Calu3 (cell line): ENCODE measurements around the gene NPR3. TPM values are rescaled to one million over a fixed set of nuclear protein-coding genes. Genes with fewer than 3 reads are reported as not detected.

ENCODE experiments used
- BruUV-seq: library from RNA; stranded (reverse); fragments of 400-500 nt; replicated peaks from 2 replicates; lab custom pipeline; 2021; lab: Mats Ljungman, UMichigan
- CTCF ChIA-PET: fragments of 300-600 bp; sonication (Branson Sonifier 250); formaldehyde crosslinking; loops from one replicate; lab custom pipeline; 2022; ENCODE audit warnings: antibody characterized with exemption; lab: Charles Lee
- DNase-seq: peaks from one replicate; pipeline ENCODE4 v3.0.0; 2022
- H3K27ac Mint-ChIP-seq: one replicate; pipeline ENCODE4 v1.8.0; 2022; ENCODE audit warnings: mixed read lengths; ENCODE audit not compliant: unreplicated experiment
- H3K27me3 Mint-ChIP-seq: one replicate; pipeline ENCODE4 v1.8.0; 2022; ENCODE audit warnings: mixed read lengths; ENCODE audit not compliant: unreplicated experiment
- H3K36me3 Mint-ChIP-seq: one replicate; pipeline ENCODE4 v1.8.0; 2022; ENCODE audit warnings: mild to moderate bottlenecking, moderate library complexity, mixed read lengths; ENCODE audit not compliant: insufficient read depth, unreplicated experiment
- H3K4me1 Mint-ChIP-seq: one replicate; pipeline ENCODE4 v1.8.0; 2022; ENCODE audit warnings: mild to moderate bottlenecking, low read depth, mixed read lengths; ENCODE audit not compliant: unreplicated experiment
- H3K4me3 Mint-ChIP-seq: one replicate; pipeline ENCODE4 v1.8.0; 2022; ENCODE audit warnings: mild to moderate bottlenecking, low read depth, moderate library complexity, mixed read lengths; ENCODE audit not compliant: unreplicated experiment
- H3K9me3 Mint-ChIP-seq: one replicate; pipeline ENCODE4 v1.8.0; 2022; ENCODE audit warnings: low read depth, mixed read lengths; ENCODE audit not compliant: unreplicated experiment
- intact Hi-C: fragments of 100-400 bp; cut with micrococcal nuclease; formaldehyde crosslinking; loops from one replicate; pipeline ENCODE4 v1.10.0; 2022; ENCODE audit not compliant: unreplicated experiment
- total RNA-seq: library from RNA; stranded (reverse); gene quantifications from 2 replicates; pipeline ENCODE4 v1.2.3, GENCODE V29; 2022
- TF ChIP-seq, protein P1 (sequence below): fragments of 200-600 bp; IDR thresholded peaks from one replicate; pipeline ENCODE4 v1.8.0; 2022; ENCODE audit warnings: antibody characterized with exemption; ENCODE audit not compliant: unreplicated experiment

The NPR3 gene
- total RNA-seq, 1 experiment from 2014 or later = 0.19 TPM

DNA sequence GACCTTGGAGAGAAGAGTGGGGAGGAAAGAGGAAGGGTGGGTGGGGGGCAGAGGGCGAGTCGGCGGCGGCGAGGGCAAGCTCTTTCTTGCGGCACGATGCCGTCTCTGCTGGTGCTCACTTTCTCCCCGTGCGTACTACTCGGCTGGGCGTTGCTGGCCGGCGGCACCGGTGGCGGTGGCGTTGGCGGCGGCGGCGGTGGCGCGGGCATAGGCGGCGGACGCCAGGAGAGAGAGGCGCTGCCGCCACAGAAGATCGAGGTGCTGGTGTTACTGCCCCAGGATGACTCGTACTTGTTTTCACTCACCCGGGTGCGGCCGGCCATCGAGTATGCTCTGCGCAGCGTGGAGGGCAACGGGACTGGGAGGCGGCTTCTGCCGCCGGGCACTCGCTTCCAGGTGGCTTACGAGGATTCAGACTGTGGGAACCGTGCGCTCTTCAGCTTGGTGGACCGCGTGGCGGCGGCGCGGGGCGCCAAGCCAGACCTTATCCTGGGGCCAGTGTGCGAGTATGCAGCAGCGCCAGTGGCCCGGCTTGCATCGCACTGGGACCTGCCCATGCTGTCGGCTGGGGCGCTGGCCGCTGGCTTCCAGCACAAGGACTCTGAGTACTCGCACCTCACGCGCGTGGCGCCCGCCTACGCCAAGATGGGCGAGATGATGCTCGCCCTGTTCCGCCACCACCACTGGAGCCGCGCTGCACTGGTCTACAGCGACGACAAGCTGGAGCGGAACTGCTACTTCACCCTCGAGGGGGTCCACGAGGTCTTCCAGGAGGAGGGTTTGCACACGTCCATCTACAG lies 760 bp downstream of the NPR3 start:
- BruUV-seq = no TSS peak
- no peak for DNase-seq
- H3K27ac Mint-ChIP-seq = no peak overlapping the region
- H3K4me1 Mint-ChIP-seq = peaks cover 8% of the 10 kb centered on the region
- intact Hi-C loops = no loop called here
- H3K4me3 Mint-ChIP-seq = no peak overlapping the region
- TF ChIP-seq, protein P1, sequence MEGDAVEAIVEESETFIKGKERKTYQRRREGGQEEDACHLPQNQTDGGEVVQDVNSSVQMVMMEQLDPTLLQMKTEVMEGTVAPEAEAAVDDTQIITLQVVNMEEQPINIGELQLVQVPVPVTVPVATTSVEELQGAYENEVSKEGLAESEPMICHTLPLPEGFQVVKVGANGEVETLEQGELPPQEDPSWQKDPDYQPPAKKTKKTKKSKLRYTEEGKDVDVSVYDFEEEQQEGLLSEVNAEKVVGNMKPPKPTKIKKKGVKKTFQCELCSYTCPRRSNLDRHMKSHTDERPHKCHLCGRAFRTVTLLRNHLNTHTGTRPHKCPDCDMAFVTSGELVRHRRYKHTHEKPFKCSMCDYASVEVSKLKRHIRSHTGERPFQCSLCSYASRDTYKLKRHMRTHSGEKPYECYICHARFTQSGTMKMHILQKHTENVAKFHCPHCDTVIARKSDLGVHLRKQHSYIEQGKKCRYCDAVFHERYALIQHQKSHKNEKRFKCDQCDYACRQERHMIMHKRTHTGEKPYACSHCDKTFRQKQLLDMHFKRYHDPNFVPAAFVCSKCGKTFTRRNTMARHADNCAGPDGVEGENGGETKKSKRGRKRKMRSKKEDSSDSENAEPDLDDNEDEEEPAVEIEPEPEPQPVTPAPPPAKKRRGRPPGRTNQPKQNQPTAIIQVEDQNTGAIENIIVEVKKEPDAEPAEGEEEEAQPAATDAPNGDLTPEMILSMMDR = no peak
- CTCF ChIA-PET = no interaction called here
- H3K27me3 Mint-ChIP-seq = no peaks in the 10 kb centered on the region
- peaks cover 3% of the 10 kb centered on the region for H3K9me3 Mint-ChIP-seq
- peaks cover 14% of the 10 kb centered on the region for H3K36me3 Mint-ChIP-seq

DNA sequence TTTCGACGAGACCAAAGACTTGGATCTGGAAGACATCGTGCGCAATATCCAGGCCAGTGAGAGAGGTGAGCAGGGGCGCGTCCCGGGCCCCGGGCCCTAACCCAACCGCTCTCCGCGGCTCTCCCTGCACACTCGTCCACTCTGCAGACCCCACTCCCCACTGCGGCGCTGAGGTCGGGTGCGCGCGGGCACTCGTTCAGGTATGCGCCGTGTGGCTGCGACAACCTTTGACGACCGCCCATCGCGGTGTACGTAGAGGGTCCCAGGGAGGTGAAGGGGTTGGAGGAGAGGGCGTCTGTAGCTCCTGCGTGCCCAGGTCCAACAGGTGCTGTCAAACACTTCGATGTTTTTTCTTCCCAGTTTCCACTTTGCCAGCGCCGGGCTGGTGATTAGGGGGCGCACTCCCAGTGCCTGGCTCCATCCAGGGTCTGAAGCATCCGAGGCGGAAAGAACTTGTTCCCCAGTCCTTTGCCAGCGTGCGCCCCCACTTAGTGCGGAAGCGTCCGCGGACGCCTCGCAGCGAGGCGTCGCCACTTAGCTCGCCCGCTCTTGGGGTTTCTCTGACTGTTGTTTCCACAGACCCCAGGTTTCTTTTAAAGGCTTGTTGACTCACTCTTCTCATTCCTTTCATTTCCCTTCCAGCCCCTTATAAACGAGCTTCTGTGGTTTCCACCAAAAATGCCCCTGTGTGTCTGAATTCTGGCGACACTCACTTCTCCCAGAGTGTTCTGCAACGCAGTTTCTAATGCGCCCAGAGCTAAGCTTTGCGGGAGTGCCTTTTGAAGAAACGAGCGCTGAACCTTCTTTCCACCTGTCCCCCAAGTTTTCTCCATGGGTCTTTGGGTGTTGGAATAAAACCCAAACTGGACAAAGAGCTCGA lies 1.6 kb downstream of the NPR3 start:
- TF ChIP-seq, protein P1 = no peak
- Mint-ChIP-seq H3K4me1 (peaks cover 8% of the 10 kb centered on the region), H3K4me3 (no peak overlapping the region), H3K27me3 (no peaks in the 10 kb centered on the region), H3K27ac (no peak overlapping the region), H3K36me3 (peaks cover 14% of the 10 kb centered on the region), H3K9me3 (peaks cover 3% of the 10 kb centered on the region)
- intact Hi-C loops = no loop called here
- no TSS peak for BruUV-seq
- CTCF ChIA-PET = no interaction called here
- no peak for DNase-seq

DNA sequence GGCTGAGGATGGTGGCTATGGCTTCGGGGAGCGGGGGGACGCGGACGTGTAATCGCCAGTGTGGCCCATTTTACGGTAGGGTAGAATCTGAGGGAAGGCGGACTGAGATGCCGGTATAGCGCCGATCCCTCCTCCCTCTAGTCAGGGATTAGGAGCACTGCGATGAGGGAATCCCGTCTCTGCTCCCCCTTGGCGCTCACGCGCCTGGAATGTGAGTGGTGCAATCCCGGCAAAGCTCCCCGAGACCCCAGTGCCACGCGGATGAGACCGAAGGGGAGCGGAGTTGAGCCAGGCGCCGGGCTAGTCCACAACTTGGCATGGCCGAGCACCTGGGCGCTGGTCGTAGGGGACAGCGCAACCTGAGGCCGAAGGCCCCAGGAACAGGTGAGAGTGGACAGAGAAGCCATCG lies 2.2 kb downstream of the NPR3 start:
- TF ChIP-seq, protein P1 = no peak
- Mint-ChIP-seq H3K9me3 (peaks cover 3% of the 10 kb centered on the region), H3K27ac (no peak overlapping the region), H3K4me3 (peak overlapping the region; percentile 55), H3K4me1 (peaks cover 8% of the 10 kb centered on the region), H3K36me3 (peaks cover 14% of the 10 kb centered on the region), H3K27me3 (no peaks in the 10 kb centered on the region)
- DNase-seq = no peak
- CTCF ChIA-PET = no interaction called here
- intact Hi-C loops = no loop called here
- no TSS peak for BruUV-seq

DNA sequence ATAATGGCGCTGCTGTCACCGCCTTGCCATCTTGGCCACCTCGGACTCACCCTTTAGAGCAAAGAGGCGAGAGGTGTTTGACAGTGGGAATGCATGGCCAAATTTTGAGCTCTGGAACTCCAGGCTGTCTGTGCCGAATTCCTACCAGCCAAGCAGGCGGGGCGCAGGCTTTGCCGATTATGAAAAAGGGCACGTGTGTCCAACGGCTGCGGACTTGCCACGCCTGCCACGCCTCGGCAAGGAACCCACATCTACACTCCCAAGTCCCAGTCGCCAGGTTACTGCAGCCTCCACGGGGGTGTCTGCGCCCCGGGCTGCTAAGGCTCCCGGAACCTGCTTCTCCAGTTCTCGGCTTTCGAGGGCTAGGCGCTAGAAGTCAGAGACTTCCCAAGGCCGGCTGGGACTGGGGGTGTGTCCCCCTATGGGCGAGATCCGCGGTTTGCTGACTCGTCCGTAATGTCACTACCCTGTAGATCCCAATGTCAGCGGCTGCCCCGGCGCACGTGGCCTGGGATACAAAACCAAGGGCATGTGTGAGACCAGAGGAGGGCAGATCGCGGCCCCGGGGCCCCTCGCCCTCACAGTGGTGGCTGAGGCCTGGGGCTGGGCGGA lies 2.8 kb downstream of the NPR3 start:
- no TSS peak for BruUV-seq
- CTCF ChIA-PET = no interaction called here
- peaks cover 14% of the 10 kb centered on the region for H3K36me3 Mint-ChIP-seq
- peaks cover 3% of the 10 kb centered on the region for H3K9me3 Mint-ChIP-seq
- H3K4me3 Mint-ChIP-seq = peak overlapping the region; percentile 55
- no peaks in the 10 kb centered on the region for H3K27me3 Mint-ChIP-seq
- no peak overlapping the region for H3K27ac Mint-ChIP-seq
- intact Hi-C loops = no loop called here
- peaks cover 8% of the 10 kb centered on the region for H3K4me1 Mint-ChIP-seq
- TF ChIP-seq, protein P1 = no peak
- DNase-seq = peak; percentile 43
